ENCODE measurements around the gene NFATC4. TPM values are rescaled to one million over a fixed set of nuclear protein-coding genes. Genes with fewer than 3 reads are reported as not detected.

The NFATC4 gene
- total RNA-seq, 4 donors from 2014 or later: 20.9 to 33.5 (median 26.1) TPM

DNA sequence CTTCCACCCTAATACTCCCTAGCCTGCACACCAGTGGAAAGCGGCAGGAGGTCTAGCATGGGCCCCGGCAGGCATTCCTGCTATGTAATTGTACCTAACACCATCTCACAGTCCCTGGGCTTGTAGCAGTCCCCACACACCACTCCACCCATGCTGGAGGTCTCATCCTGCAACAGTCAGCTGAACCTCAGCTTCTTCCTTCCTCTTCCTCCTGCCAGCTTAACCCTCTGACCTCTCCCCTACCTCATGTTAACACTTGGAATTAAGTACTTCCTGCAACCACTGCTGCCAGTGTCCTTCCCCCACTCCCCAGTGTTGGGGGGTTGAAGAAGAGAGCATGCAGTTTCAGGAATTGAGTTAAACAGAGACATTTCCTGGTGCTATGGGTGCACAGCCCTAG lies 40.7 kb upstream of the NFATC4 start:
- TF ChIP-seq, protein P1, sequence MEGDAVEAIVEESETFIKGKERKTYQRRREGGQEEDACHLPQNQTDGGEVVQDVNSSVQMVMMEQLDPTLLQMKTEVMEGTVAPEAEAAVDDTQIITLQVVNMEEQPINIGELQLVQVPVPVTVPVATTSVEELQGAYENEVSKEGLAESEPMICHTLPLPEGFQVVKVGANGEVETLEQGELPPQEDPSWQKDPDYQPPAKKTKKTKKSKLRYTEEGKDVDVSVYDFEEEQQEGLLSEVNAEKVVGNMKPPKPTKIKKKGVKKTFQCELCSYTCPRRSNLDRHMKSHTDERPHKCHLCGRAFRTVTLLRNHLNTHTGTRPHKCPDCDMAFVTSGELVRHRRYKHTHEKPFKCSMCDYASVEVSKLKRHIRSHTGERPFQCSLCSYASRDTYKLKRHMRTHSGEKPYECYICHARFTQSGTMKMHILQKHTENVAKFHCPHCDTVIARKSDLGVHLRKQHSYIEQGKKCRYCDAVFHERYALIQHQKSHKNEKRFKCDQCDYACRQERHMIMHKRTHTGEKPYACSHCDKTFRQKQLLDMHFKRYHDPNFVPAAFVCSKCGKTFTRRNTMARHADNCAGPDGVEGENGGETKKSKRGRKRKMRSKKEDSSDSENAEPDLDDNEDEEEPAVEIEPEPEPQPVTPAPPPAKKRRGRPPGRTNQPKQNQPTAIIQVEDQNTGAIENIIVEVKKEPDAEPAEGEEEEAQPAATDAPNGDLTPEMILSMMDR (IDR thresholded peaks at IDR 0.05; ENCODE audit: low read depth): no peak

- TF ChIP-seq, protein P1 (IDR thresholded peaks at IDR 0.05; ENCODE audit: low read depth): no peak
Measured at GRCh38 chr14:24329073-24329663, 38.8 kb upstream of the NFATC4 start.

- TF ChIP-seq, protein P1 (IDR thresholded peaks at IDR 0.05; ENCODE audit: low read depth): no peak
Measured at GRCh38 chr14:24329736-24330135, 38.2 kb upstream of the NFATC4 start.

DNA sequence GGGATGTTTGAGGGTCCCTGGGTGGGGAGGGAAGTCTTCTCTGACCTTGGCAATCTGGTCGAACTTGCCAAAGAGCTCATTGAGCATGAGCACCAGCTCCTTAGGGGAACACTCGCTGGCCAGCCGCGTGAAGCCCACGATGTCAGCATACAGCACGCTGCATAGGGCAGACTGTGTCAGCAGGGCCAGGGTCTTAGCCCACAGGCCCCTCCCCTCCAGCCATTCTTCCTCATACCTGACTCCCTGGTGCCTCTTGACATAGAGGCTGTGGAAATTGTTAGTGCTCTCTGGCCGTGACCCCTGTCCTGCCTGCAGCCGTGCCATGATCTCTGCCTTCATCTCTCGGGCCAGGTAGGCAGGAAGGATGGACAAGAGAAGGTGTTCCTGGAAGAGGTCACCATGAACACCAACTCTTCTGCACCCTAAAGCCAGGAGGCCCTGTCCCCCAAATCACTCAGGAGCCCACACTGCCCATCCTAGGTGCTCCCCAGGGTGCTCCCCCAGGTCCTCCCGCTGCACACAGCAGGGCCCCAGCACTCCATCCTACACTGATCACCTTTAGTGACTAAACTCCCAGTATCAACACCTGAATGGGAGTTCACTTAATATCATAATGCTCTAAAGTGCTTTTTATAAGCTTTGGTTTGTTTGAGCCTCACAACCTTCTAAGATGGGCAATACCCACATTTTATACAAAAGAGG lies 36.9 kb upstream of the NFATC4 start:
- TF ChIP-seq, protein P1 (IDR thresholded peaks at IDR 0.05; ENCODE audit: low read depth): no peak

DNA sequence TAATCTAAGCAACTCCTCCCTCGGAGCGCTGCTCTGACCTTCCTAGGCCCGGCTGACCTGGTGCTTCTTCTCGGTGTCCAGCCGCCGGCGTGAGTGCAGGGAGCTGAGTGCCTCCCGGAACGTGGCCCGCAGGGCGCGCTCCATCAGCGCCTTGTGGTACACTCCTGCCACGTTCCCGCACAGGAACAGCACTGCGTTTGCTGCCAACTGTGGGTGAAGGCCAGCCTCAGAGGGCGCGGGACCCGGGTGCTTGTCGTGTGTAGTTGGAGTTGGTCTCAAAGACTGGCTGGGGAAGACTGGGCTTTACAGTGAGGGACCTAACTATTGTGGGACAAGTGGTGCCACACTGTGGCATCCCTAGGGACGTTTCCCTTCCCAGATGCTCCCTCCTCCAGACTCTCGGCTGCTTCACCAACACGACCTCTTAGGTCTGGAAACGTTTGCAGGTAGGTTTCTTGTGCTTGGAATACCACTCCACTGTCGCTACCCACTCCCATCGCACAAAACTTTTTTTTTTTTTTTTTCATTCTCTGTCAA lies 36.2 kb upstream of the NFATC4 start:
- TF ChIP-seq, protein P1 (IDR thresholded peaks at IDR 0.05; ENCODE audit: low read depth): no peak

GRCh38 chr14:24332268-24332993 lies 35.6 kb upstream of the NFATC4 start:
- TF ChIP-seq, protein P1 (IDR thresholded peaks at IDR 0.05; ENCODE audit: low read depth): no peak

All from subcutaneous adipose tissue (tissue), 4 donors.